Nephron (organoid): Measurements from ENCODE around the gene WDR90.

Experiments
- H3K27ac Mint-ChIP-seq, 3 experiments: 2 replicates each; pipeline ENCODE4 v1.8.0; 2020; ENCODE audit warnings: mixed read lengths in 3 of 3, mild to moderate bottlenecking in 2 of 3, moderate library complexity in 1 of 3
- H3K27me3 Mint-ChIP-seq: 2 replicates; pipeline ENCODE4 v1.8.0; 2021; ENCODE audit warnings: low read depth, mild to moderate bottlenecking, moderate library complexity, mixed read lengths
- H3K36me3 Mint-ChIP-seq: 2 replicates; pipeline ENCODE4 v1.8.0; 2020; ENCODE audit warnings: low read depth, mixed read lengths
- H3K4me1 Mint-ChIP-seq: 2 replicates; pipeline ENCODE4 v1.8.0; 2020; ENCODE audit warnings: mixed read lengths
- H3K4me3 Mint-ChIP-seq, 3 experiments: 2 replicates each; pipeline ENCODE4 v1.8.0; 2020; ENCODE audit warnings: mild to moderate bottlenecking in 3 of 3, mixed read lengths in 3 of 3, moderate library complexity in 2 of 3
- H3K9me3 Mint-ChIP-seq: 2 replicates; pipeline ENCODE4 v1.8.0; 2020; ENCODE audit warnings: mixed read lengths
- CTCF ChIP-seq, 3 experiments: fragments of 200-600 bp; sonication (generic); IDR thresholded peaks; one replicate each; pipeline ENCODE4 v1.5.0; 2021; ENCODE audit warnings: antibody characterized with exemption in 3 of 3; ENCODE audit not compliant: unreplicated experiment in 3 of 3

WDR90 gene

GRCh38 chr16:609316-609715 lies 39.8 kb upstream of the WDR90 start:
- no peak for TF ChIP-seq CTCF (IDR thresholded peaks at IDR 0.05; ENCODE audit: unreplicated experiment in 3 of 3)

DNA sequence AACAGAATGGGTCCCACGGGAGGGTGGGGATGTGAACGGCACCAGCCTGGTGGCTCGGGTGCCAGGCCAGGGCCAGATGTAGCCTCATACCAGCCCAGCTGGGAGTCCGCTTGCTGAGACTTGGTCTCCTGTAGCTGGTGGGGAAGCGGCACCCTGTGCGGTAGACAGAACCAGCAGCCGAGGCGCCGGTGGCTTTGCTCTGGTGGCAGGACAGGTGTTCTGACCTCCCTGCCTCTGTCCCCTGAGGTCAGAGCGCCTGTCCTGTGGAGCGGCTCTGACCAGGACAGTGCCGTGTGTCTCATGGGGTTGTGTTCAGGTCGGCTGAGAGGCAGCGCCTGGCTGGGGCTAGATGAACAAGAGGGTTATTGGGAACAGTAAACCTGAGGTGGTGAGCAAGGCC lies 39.2 kb upstream of the WDR90 start:
- Mint-ChIP-seq H3K4me1 (no peaks in the 10 kb centered on the region), H3K9me3 (peaks cover 11% of the 10 kb centered on the region), H3K27ac (no peak overlapping the region), H3K27me3 (no peaks in the 10 kb centered on the region), H3K4me3 (no peak overlapping the region), H3K36me3 (peaks cover 33% of the 10 kb centered on the region)
- TF ChIP-seq CTCF (IDR thresholded peaks at IDR 0.05; ENCODE audit: unreplicated experiment in 3 of 3) = no peak

More at GRCh38 chr16:609316-609715, 39.8 kb upstream of the WDR90 start:
- Mint-ChIP-seq H3K27me3 (no peaks in the 10 kb centered on the region), H3K9me3 (peaks cover 14% of the 10 kb centered on the region), H3K27ac (no peak overlapping the region), H3K4me1 (no peaks in the 10 kb centered on the region), H3K36me3 (peaks cover 31% of the 10 kb centered on the region), H3K4me3 (no peak overlapping the region)

DNA sequence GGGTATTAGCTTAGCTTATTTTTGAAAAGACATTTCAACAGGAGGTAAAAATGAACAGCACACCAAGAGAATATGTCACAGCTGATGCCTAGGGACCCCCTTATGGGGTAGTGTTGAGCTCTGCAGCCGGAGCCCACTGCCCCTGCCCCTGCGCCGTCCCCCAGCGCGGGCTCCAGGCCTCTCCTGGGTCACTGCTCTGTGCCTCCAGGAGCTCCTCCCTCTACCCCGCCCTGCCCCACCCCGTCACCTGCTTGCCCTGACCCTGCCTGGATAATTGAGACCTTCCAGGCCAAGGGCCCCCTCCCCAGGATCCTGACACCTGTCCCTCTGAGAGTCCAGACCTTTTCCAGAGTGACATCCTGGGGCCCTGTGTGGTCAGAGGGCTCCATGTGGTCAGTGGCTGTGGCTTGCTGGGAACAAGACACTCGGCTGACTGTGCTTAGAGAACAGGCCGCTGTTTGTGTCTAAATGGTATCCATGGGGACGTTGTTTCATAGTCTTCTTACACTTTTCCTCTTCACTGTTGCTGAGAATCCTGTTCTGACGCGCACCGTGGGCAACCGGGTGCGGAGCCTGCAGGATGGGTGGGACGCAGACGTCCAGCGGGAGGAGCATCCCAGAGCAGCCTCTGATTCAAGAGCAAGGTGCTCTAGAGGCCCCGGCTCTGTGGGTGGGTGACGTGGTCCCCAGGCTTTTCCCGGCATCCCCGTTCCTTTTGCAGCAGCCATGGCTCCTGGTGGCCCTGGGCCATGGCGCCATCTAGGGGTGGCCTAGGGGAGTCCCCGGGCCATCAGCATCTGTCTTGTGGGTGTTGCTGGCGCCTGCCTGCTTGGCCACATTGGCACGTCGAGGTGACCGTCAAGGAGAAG lies 38.4 kb upstream of the WDR90 start:
- peaks cover 6% of the 10 kb centered on the region for H3K9me3 Mint-ChIP-seq
- H3K27ac Mint-ChIP-seq = peak overlapping the region in 1 of 3 experiments; percentile 57
- H3K4me3 Mint-ChIP-seq = no peak overlapping the region
- TF ChIP-seq CTCF (IDR thresholded peaks at IDR 0.05; ENCODE audit: unreplicated experiment in 3 of 3) = peak; percentile 29 to 49 (median 45)
- H3K27me3 Mint-ChIP-seq = no peaks in the 10 kb centered on the region
- H3K4me1 Mint-ChIP-seq = no peaks in the 10 kb centered on the region
- peaks cover 28% of the 10 kb centered on the region for H3K36me3 Mint-ChIP-seq

- H3K27me3 Mint-ChIP-seq = no peaks in the 10 kb centered on the region
- H3K4me1 Mint-ChIP-seq = no peaks in the 10 kb centered on the region
- no peak for TF ChIP-seq CTCF (IDR thresholded peaks at IDR 0.05; ENCODE audit: unreplicated experiment in 3 of 3)
- H3K27ac Mint-ChIP-seq = no peak overlapping the region
- H3K36me3 Mint-ChIP-seq = peaks cover 22% of the 10 kb centered on the region
- no peak overlapping the region for H3K4me3 Mint-ChIP-seq
- H3K9me3 Mint-ChIP-seq = peaks cover 6% of the 10 kb centered on the region
Observed at GRCh38 chr16:615122-615521, 34.0 kb upstream of the WDR90 start.

GRCh38 chr16:616733-617586 lies 32.2 kb upstream of the WDR90 start:
- no peak overlapping the region for H3K4me3 Mint-ChIP-seq
- TF ChIP-seq CTCF (IDR thresholded peaks at IDR 0.05; ENCODE audit: unreplicated experiment in 3 of 3) = no peak
- H3K9me3 Mint-ChIP-seq = peaks cover 6% of the 10 kb centered on the region
- H3K4me1 Mint-ChIP-seq = no peaks in the 10 kb centered on the region
- H3K27me3 Mint-ChIP-seq = no peaks in the 10 kb centered on the region
- H3K27ac Mint-ChIP-seq = no peak overlapping the region
- H3K36me3 Mint-ChIP-seq = peaks cover 22% of the 10 kb centered on the region
